Measurements from ENCODE around the gene RAP1A. TPM values are rescaled to one million over a fixed set of nuclear protein-coding genes. Genes with fewer than 3 reads are reported as not detected.

Gene RAP1A
- total and polyA plus RNA-seq, 2 donors (not counting 3 experiments of a cell fraction or from before 2014, with no cell fraction given) = 17.8 to 56.4 TPM

GRCh38 chr1:111747947-111748346 lies 128.4 kb downstream of the RAP1A start:
- Histone ChIP-seq H3K79me2 (ENCODE audit: control insufficient read depth, insufficient read depth, low read length) (no peaks in the 10 kb centered on the region), H3K9me1 (replicated peaks; ENCODE audit: control insufficient read depth, extremely low read depth, insufficient read depth, low read length) (no peaks in the 10 kb centered on the region), H4K20me1 (replicated peaks; ENCODE audit: control insufficient read depth, extremely low read depth, insufficient read depth, low read length) (no peaks in the 10 kb centered on the region), H3K27me3 (ENCODE audit: control insufficient read depth in 2 of 2, insufficient read depth in 2 of 2, low read length in 2 of 2) (no peaks in the 10 kb centered on the region), H3K4me1 (ENCODE audit: control insufficient read depth, extremely low read depth, insufficient read depth, low read length) (peaks cover 2% of the 10 kb centered on the region), H3K27ac (ENCODE audit: insufficient read depth, low read depth, low read length) (no peak overlapping the region), H3K36me3 (ENCODE audit: control insufficient read depth in 2 of 2, extremely low read depth in 1 of 2, insufficient read depth in 2 of 2, low read length in 2 of 2) (no peaks in the 10 kb centered on the region), H3K4me2 (ENCODE audit: insufficient read depth, low read length) (no peak overlapping the region), H3K9ac (replicated peaks; ENCODE audit: extremely low read depth, insufficient read depth, low read length) (no peak overlapping the region), H2AFZ (ENCODE audit: low read depth, low read length) (no peak overlapping the region), H3K4me3 (replicated peaks in 1 of 3; ENCODE audit: insufficient read depth in 1 of 3, low read depth in 1 of 3, low read length in 3 of 3) (no peak overlapping the region), H3K9me3 (replicated peaks; ENCODE audit: control insufficient read depth, insufficient read depth, low read length) (no peaks in the 10 kb centered on the region)
- dilution Hi-C loops (cut with MboI; ENCODE audit: extremely low pct_ligation_motif_present, low sequenced_read_pairs) = no loop called here
- DNase-seq (ENCODE audit: low read depth, low spot score) (no peak), FAIRE-seq (no peak)
- CTCF ChIA-PET = interaction anchor here (1.0 to 11.1 kb wide), 25 partner anchors 9 to 525 kb away, joined by 3 to 487 read pairs (median 6); partner anchors contain the start of genes INKA2 and RAP1A
- intact Hi-C loops (cut with micrococcal nuclease) = loop anchor here (1.0 kb wide), 3 partner anchors 33 to 267 kb away; no protein-coding TSS in a partner anchor
- BruUV-seq (replicated peaks) = no TSS peak
- POLR2A ChIA-PET = interaction anchor here (0.7 to 1.2 kb wide), 3 partner anchors 22 to 33 kb away, joined by 3 to 7 read pairs (median 5); no protein-coding TSS in a partner anchor
- no peak for TF ChIP-seq JUN (IDR thresholded peaks at IDR 0.05; ENCODE audit: borderline replicate concordance, insufficient read depth, insufficient read length, low read depth)
- no peak for TF ChIP-seq FOS (IDR thresholded peaks at IDR 0.05; ENCODE audit: borderline replicate concordance, insufficient read depth, low read length)
- TF ChIP-seq POLR2AphosphoS5 (IDR thresholded peaks at IDR 0.05; ENCODE audit: insufficient read depth, low read depth, low read length) = no peak

GRCh38 chr1:111749628-111750027 lies 130.0 kb downstream of the RAP1A start:
- POLR2A ChIA-PET = no interaction called here
- no peaks in the 10 kb centered on the region for H3K79me2 ChIP-seq (ENCODE audit: control insufficient read depth, insufficient read depth, low read length)
- no peak overlapping the region for H3K27ac ChIP-seq (ENCODE audit: insufficient read depth, low read depth, low read length)
- H3K4me3 ChIP-seq (replicated peaks in 1 of 3; ENCODE audit: insufficient read depth in 1 of 3, low read depth in 1 of 3, low read length in 3 of 3) = no peak overlapping the region
- H2AFZ ChIP-seq (ENCODE audit: low read depth, low read length) = no peak overlapping the region
- H3K36me3 ChIP-seq (ENCODE audit: control insufficient read depth in 2 of 2, extremely low read depth in 1 of 2, insufficient read depth in 2 of 2, low read length in 2 of 2) = no peaks in the 10 kb centered on the region
- no peak for DNase-seq (ENCODE audit: low read depth, low spot score)
- TF ChIP-seq MYC (IDR thresholded peaks at IDR 0.05; ENCODE audit: low read depth, low read length) = no peak
- no peak for TF ChIP-seq POLR2AphosphoS5 (IDR thresholded peaks at IDR 0.05; ENCODE audit: insufficient read depth, low read depth, low read length)
- TF ChIP-seq GATA2 (IDR thresholded peaks at IDR 0.05; ENCODE audit: insufficient read depth, insufficient read length, low read depth, low read length) = no peak
- no peak for TF ChIP-seq JUN (IDR thresholded peaks at IDR 0.05; ENCODE audit: borderline replicate concordance, insufficient read depth, insufficient read length, low read depth)
- TF ChIP-seq EZH2 (IDR thresholded peaks at IDR 0.05; ENCODE audit: borderline replicate concordance, low read depth, low read length, severe bottlenecking) = no peak
- TF ChIP-seq MAX (IDR thresholded peaks at IDR 0.05; ENCODE audit: insufficient read depth, insufficient read length) = no peak
- TF ChIP-seq FOS (IDR thresholded peaks at IDR 0.05; ENCODE audit: borderline replicate concordance, insufficient read depth, low read length) = no peak
- no peak for TF ChIP-seq CTCF (IDR thresholded peaks at IDR 0.05; ENCODE audit: extremely low read depth in 1 of 2, insufficient read depth in 1 of 2, low read depth in 1 of 2, low read length in 2 of 2)
- no peak for FAIRE-seq
- intact Hi-C loops (cut with micrococcal nuclease) = no loop called here
- CTCF ChIA-PET = interaction anchor here (0.7 to 11.1 kb wide), 7 partner anchors 10 to 268 kb away, joined by 3 to 487 read pairs (median 11); partner anchors contain the start of gene INKA2
- no peaks in the 10 kb centered on the region for H3K9me1 ChIP-seq (replicated peaks; ENCODE audit: control insufficient read depth, extremely low read depth, insufficient read depth, low read length)
- no peaks in the 10 kb centered on the region for H3K9me3 ChIP-seq (replicated peaks; ENCODE audit: control insufficient read depth, insufficient read depth, low read length)
- peaks cover 5% of the 10 kb centered on the region for H3K4me1 ChIP-seq (ENCODE audit: control insufficient read depth, extremely low read depth, insufficient read depth, low read length)
- H3K4me2 ChIP-seq (ENCODE audit: insufficient read depth, low read length) = no peak overlapping the region
- H3K9ac ChIP-seq (replicated peaks; ENCODE audit: extremely low read depth, insufficient read depth, low read length) = no peak overlapping the region
- BruUV-seq (replicated peaks) = no TSS peak
- dilution Hi-C loops (cut with MboI; ENCODE audit: extremely low pct_ligation_motif_present, low sequenced_read_pairs) = no loop called here
- no peaks in the 10 kb centered on the region for H4K20me1 ChIP-seq (replicated peaks; ENCODE audit: control insufficient read depth, extremely low read depth, insufficient read depth, low read length)
- no peaks in the 10 kb centered on the region for H3K27me3 ChIP-seq (ENCODE audit: control insufficient read depth in 2 of 2, insufficient read depth in 2 of 2, low read length in 2 of 2)
